Tibial nerve (tissue), 4 donors: Measurements from ENCODE around the gene SOX12.

Experiments
- CTCF ChIP-seq, 5 experiments: fragments of 200-600 bp in 3 of 5; fragments of 450-650 bp in 2 of 5; sonication (generic) in 3 of 5; IDR thresholded peaks; one replicate each; pipeline ENCODE4 v1.5.1; 2016 to 2019; ENCODE audit warnings: antibody characterized with exemption in 5 of 5, mild to moderate bottlenecking in 3 of 5, moderate library complexity in 2 of 5
- EP300 ChIP-seq, 2 donors: sonication (generic); formaldehyde crosslinking; IDR thresholded peaks; one replicate each; pipeline ENCODE4 v1.6.1; 2017; ENCODE audit warnings: antibody characterized with exemption in 2 of 2, mild to moderate bottlenecking in 1 of 2
- POLR2A ChIP-seq, 2 donors: fragments of 450-650 bp; IDR thresholded peaks; one replicate each; pipeline ENCODE4 v1.6.1; 2017; ENCODE audit warnings: antibody characterized with exemption in 2 of 2, mild to moderate bottlenecking in 2 of 2, moderate library complexity in 2 of 2

- TF ChIP-seq CTCF (IDR thresholded peaks at IDR 0.05) (no peak), POLR2A (IDR thresholded peaks at IDR 0.05) (no peak), EP300 (IDR thresholded peaks at IDR 0.05) (no peak)
Observed at GRCh38 chr20:305745-306144, 19.6 kb upstream of the SOX12 start.
